Nucleus accumbens (tissue), 56 donors: ENCODE measurements around the gene EP300.

ENCODE experiments used
- DNase-seq, 56 donors: peaks; one replicate each; lab custom pipeline; 2025; lab: John Stamatoyannopoulos, UW

Gene EP300

GRCh38 chr22:41198027-41198580 lies 105.7 kb downstream of the EP300 start:
- DNase-seq = peak in 19 of 56 donors; percentile 4 to 60 (median 18)

GRCh38 chr22:41201141-41201540 lies 108.7 kb downstream of the EP300 start:
- DNase-seq = peak in 1 of 56 donors; percentile 21

GRCh38 chr22:41203118-41203517 lies 110.7 kb downstream of the EP300 start:
- DNase-seq = no peak

- DNase-seq = no peak
These were observed 111.7 kb downstream of the EP300 start for GRCh38 chr22:41204066-41204465.

- DNase-seq = peak; percentile 84 to 99 (median 96)
These were observed 112.9 kb downstream of the EP300 start, which contains the start of gene L3MBTL2 for GRCh38 chr22:41204992-41205900. L3MBTL2 (plus strand) TSS chr22:41205312; CDS start chr22:41205363, 51 bp downstream.

- no peak for DNase-seq
These were observed 114.3 kb downstream of the EP300 start for GRCh38 chr22:41206719-41207118.

- DNase-seq = no peak
These were observed 123.0 kb downstream of the EP300 start for GRCh38 chr22:41215409-41215808.

- DNase-seq = no peak
These were observed 123.5 kb downstream of the EP300 start for GRCh38 chr22:41215926-41216325.

- peak in 2 of 56 donors; percentile 31 to 41 for DNase-seq
These were observed 124.6 kb downstream of the EP300 start for GRCh38 chr22:41216984-41217383.

GRCh38 chr22:41217553-41218157 lies 125.3 kb downstream of the EP300 start:
- peak in 42 of 56 donors; percentile 18 to 78 (median 46) for DNase-seq

- peak in 10 of 56 donors; percentile 15 to 46 (median 36) for DNase-seq
These were observed 130.6 kb downstream of the EP300 start for GRCh38 chr22:41222846-41223507.

GRCh38 chr22:41223535-41223934 lies 131.1 kb downstream of the EP300 start:
- DNase-seq = no peak

GRCh38 chr22:41226723-41227655 lies 134.6 kb downstream of the EP300 start:
- peak in 5 of 56 donors; percentile 23 to 58 (median 33) for DNase-seq

- no peak for DNase-seq
These were observed 136.8 kb downstream of the EP300 start for GRCh38 chr22:41229215-41229614.
